IMR-90 (cell line): ENCODE measurements around the gene PLXNB1. TPM values are rescaled to one million over a fixed set of nuclear protein-coding genes. Genes with fewer than 3 reads are reported as not detected.

Experiments used
- ATAC-seq: fragments of 200-7000 bp; cut with Tn5 transposase; 2 replicates; pipeline ENCODE4 v1.9.1; 2020; ENCODE audit warnings: low read depth, mild to moderate bottlenecking, moderate library complexity
- BruUV-seq: library from RNA; stranded (reverse); fragments of 400-500 nt; replicated peaks from 2 replicates; lab custom pipeline; 2021; lab: Mats Ljungman, UMichigan
- CTCF ChIA-PET: fragments of 300-600 bp; formaldehyde crosslinking; extraction: SDS; loops from one replicate; lab custom pipeline; 2021; ENCODE audit warnings: antibody characterized with exemption; lab: Yijun Ruan, JAX
- POLR2A ChIA-PET: fragments of 300-600 bp; sonication (Branson Sonifier 250); formaldehyde crosslinking; loops from one replicate; lab custom pipeline; 2022; ENCODE audit warnings: antibody characterized with exemption; ENCODE audit not compliant: unreplicated experiment; lab: Charles Lee
- DNase-seq: peaks from one replicate; pipeline ENCODE4 v3.0.0; 2013
- H2AFZ ChIP-seq: replicated peaks from 2 replicates; pipeline ENCODE3; 2013; ENCODE audit warnings: low read length, mild to moderate bottlenecking; ENCODE audit not compliant: poor library complexity
- H2AK5ac ChIP-seq: 2 replicates; pipeline ENCODE4 v1.6.1; 2013; ENCODE audit warnings: low read depth, low read length, inconsistent platforms
- H2AK9ac ChIP-seq: replicated peaks from 2 replicates; pipeline ENCODE3; 2013; ENCODE audit warnings: mild to moderate bottlenecking, low read depth, low read length, moderate library complexity; ENCODE audit not compliant: poor library complexity
- H2BK120ac ChIP-seq: 2 replicates; pipeline ENCODE4 v1.6.1; 2013; ENCODE audit warnings: low read depth, low read length, inconsistent platforms
- H2BK15ac ChIP-seq: 3 replicates; pipeline ENCODE4 v1.6.1; 2013; ENCODE audit warnings: low read depth, low read length, inconsistent platforms
- H2BK20ac ChIP-seq: 2 replicates; pipeline ENCODE4 v1.6.1; 2013; ENCODE audit warnings: low read depth, mild to moderate bottlenecking, inconsistent platforms, low read length, moderate library complexity
- H2BK5ac ChIP-seq: 2 replicates; pipeline ENCODE4 v1.6.1; 2013; ENCODE audit warnings: mild to moderate bottlenecking, low read depth, low read length, inconsistent platforms; ENCODE audit not compliant: poor library complexity, severe bottlenecking
- H3K14ac ChIP-seq: replicated peaks from 2 replicates; pipeline ENCODE4 v1.6.1; 2013; ENCODE audit warnings: low read depth, low read length, inconsistent platforms
- H3K18ac ChIP-seq: 2 replicates; pipeline ENCODE4 v1.6.1; 2013; ENCODE audit warnings: low read depth, low read length, control low read depth
- H3K23ac ChIP-seq: 2 replicates; pipeline ENCODE4 v1.6.1; 2013; ENCODE audit warnings: low read depth, low read length, inconsistent platforms
- H3K27ac ChIP-seq: 2 replicates; pipeline ENCODE4 v1.5.1; 2013; ENCODE audit warnings: mild to moderate bottlenecking, control low read depth, low read length; ENCODE audit not compliant: insufficient read depth
- H3K27me3 ChIP-seq: 2 replicates; pipeline ENCODE4 v1.6.1; 2013; ENCODE audit warnings: low read length; ENCODE audit not compliant: control insufficient read depth, insufficient read depth
- H3K36me3 ChIP-seq: 2 replicates; pipeline ENCODE4 v1.6.1; 2013; ENCODE audit warnings: low read length, mixed read lengths; ENCODE audit not compliant: control insufficient read depth, insufficient read depth
- H3K4ac ChIP-seq: 2 replicates; pipeline ENCODE4 v1.6.1; 2013; ENCODE audit warnings: low read depth, low read length, inconsistent platforms
- H3K4me1 ChIP-seq: 2 replicates; pipeline ENCODE4 v1.6.1; 2013; ENCODE audit warnings: low read length, mixed read lengths; ENCODE audit not compliant: control insufficient read depth, insufficient read depth
- H3K4me2 ChIP-seq: 2 replicates; pipeline ENCODE4 v1.6.1; 2013; ENCODE audit warnings: low read depth, mild to moderate bottlenecking, control low read depth, low read length, moderate library complexity
- H3K4me3 ChIP-seq: 2 replicates; pipeline ENCODE4 v1.5.1; 2013; ENCODE audit warnings: low read depth, mild to moderate bottlenecking, control low read depth, low read length, moderate library complexity; ENCODE audit not compliant: insufficient read depth
- H3K56ac ChIP-seq: 2 replicates; pipeline ENCODE4 v1.6.1; 2013; ENCODE audit warnings: low read length, inconsistent platforms; ENCODE audit not compliant: insufficient read depth; ENCODE audit errors: extremely low read depth
- H3K79me1 ChIP-seq, 2 experiments: 2 replicates each; pipeline ENCODE4 v1.6.1; 2013; ENCODE audit warnings: low read length in 2 of 2, inconsistent platforms in 1 of 2, low read depth in 1 of 2
- H3K9ac ChIP-seq: 2 replicates; pipeline ENCODE4 v1.6.1; 2013; ENCODE audit warnings: low read depth, low read length, control low read depth
- H3K9me1 ChIP-seq: 2 replicates; pipeline ENCODE4 v1.6.1; 2013; ENCODE audit warnings: low read length, inconsistent platforms; ENCODE audit not compliant: insufficient read depth
- H3K9me3 ChIP-seq: 2 replicates; pipeline ENCODE4 v1.6.1; 2013; ENCODE audit warnings: low read length; ENCODE audit not compliant: control insufficient read depth, insufficient read depth
- H4K20me1 ChIP-seq: 2 replicates; pipeline ENCODE4 v1.6.1; 2013; ENCODE audit warnings: low read length, inconsistent platforms; ENCODE audit not compliant: insufficient read depth
- H4K5ac ChIP-seq: 2 replicates; pipeline ENCODE4 v1.6.1; 2013; ENCODE audit warnings: mild to moderate bottlenecking, low read depth, low read length, control low read depth
- H4K8ac ChIP-seq, 2 experiments: 2 replicates each; pipeline ENCODE4 v1.6.1; 2013; ENCODE audit warnings: low read depth in 2 of 2, low read length in 2 of 2, control low read depth in 1 of 2, inconsistent platforms in 1 of 2
- H4K91ac ChIP-seq: 2 replicates; pipeline ENCODE4 v1.6.1; 2013; ENCODE audit warnings: low read depth, low read length, inconsistent platforms; ENCODE audit not compliant: insufficient read depth
- BHLHE40 ChIP-seq: fragments of 150-350 bp; IDR thresholded peaks from 2 replicates; pipeline ENCODE4 v1.6.1; 2016; ENCODE audit warnings: mild to moderate bottlenecking, low read depth, low read length
- CEBPB ChIP-seq: IDR thresholded peaks from 2 replicates; pipeline ENCODE4 v1.6.1; 2012; ENCODE audit warnings: low read depth, low read length, improper control_type of control experiment
- CHD1 ChIP-seq: IDR thresholded peaks from 2 replicates; pipeline ENCODE4 v1.6.1; 2012; ENCODE audit warnings: low read depth, low read length, improper control_type of control experiment
- FOS ChIP-seq: fragments of 150-350 bp; IDR thresholded peaks from 2 replicates; pipeline ENCODE4 v1.6.1; 2016; ENCODE audit warnings: low read depth, low read length
- MAFK ChIP-seq: IDR thresholded peaks from 2 replicates; pipeline ENCODE4 v1.6.1; 2012; ENCODE audit warnings: low read depth, low read length, improper control_type of control experiment
- MAZ ChIP-seq: IDR thresholded peaks from 2 replicates; pipeline ENCODE4 v1.6.1; 2012; ENCODE audit warnings: low read depth, mild to moderate bottlenecking, low read length, improper control_type of control experiment, moderate library complexity, borderline replicate concordance
- MXI1 ChIP-seq: IDR thresholded peaks from 2 replicates; pipeline ENCODE4 v1.6.1; 2012; ENCODE audit warnings: low read depth, mild to moderate bottlenecking, low read length, moderate library complexity, borderline replicate concordance
- NFE2L2 ChIP-seq: fragments of 150-350 bp; IDR thresholded peaks from 2 replicates; pipeline ENCODE4 v1.6.1; 2016; ENCODE audit warnings: low read depth, mild to moderate bottlenecking, low read length
- POLR2A ChIP-seq: IDR thresholded peaks from 2 replicates; pipeline ENCODE4 v1.6.1; 2012; ENCODE audit warnings: mild to moderate bottlenecking, low read depth, low read length
- RAD21 ChIP-seq: IDR thresholded peaks from 2 replicates; pipeline ENCODE4 v1.6.1; 2012; ENCODE audit warnings: low read length, improper control_type of control experiment
- RCOR1 ChIP-seq: IDR thresholded peaks from 2 replicates; pipeline ENCODE4 v1.6.1; 2012; ENCODE audit warnings: mild to moderate bottlenecking, low read length, improper control_type of control experiment; ENCODE audit not compliant: insufficient replicate concordance
- RFX5 ChIP-seq: IDR thresholded peaks from 2 replicates; pipeline ENCODE4 v1.8.0; 2012; ENCODE audit warnings: low read depth, mild to moderate bottlenecking, low read length, moderate library complexity
- SMC3 ChIP-seq: fragments of 150-350 bp; IDR thresholded peaks from 2 replicates; pipeline ENCODE4 v1.6.1; 2016; ENCODE audit warnings: low read depth, mild to moderate bottlenecking, antibody characterized with exemption, low read length, moderate library complexity
- WGBS, 2 experiments: methylation state at CpG; one replicate each; pipeline versions ENCODE4 v1.1.5 to v1.1.7; 2013; ENCODE audit warnings: missing lambda C conversion rate in 2 of 2; ENCODE audit not compliant: insufficient read length in 1 of 2; ENCODE audit errors: extremely low coverage in 2 of 2; 5-methylcytosine and 5-hydroxymethylcytosine counted together
- dilution Hi-C: fragments of 300-500 bp; cut with HindIII; formaldehyde crosslinking; loops from one replicate; pipeline ENCODE4 v1.14.3; 2018; ENCODE audit warnings: low sequenced_read_pairs; ENCODE audit not compliant: unreplicated experiment
- in situ Hi-C: fragments of 300-500 bp; cut with MboI; formaldehyde crosslinking; loops from 3 replicates; pipeline ENCODE4 v1.14.3; 2019; ENCODE audit warnings: low sequenced_read_pairs, inconsistent platforms, mixed read lengths
- intact Hi-C: fragments of 100-400 bp; cut with micrococcal nuclease; formaldehyde crosslinking; loops from 2 replicates; pipeline ENCODE4 v1.10.0; 2022
- polyA plus RNA-seq, 3 experiments: library from polyadenylated mRNA; depleted of rRNA; stranded (reverse); fragments of >200 nt; gene quantifications; 2 replicates each; pipeline ENCODE4 v1.2.3, GENCODE V29; 2012; ENCODE audit warnings: low replicate concordance in 1 of 3
- total RNA-seq: library from RNA; depleted of rRNA; stranded (reverse); fragments of >200 nt; gene quantifications from 2 replicates; pipeline ENCODE4 v1.2.3, GENCODE V29; 2012
- TF ChIP-seq, protein P1 (sequence below): conservative IDR thresholded peaks from 2 replicates; pipeline ENCODE4 v1.5.1; 2012; ENCODE audit warnings: mild to moderate bottlenecking, low read depth, low read length, improper control_type of control experiment
- TF ChIP-seq, protein P2 (sequence below): fragments of 150-350 bp; IDR thresholded peaks from 2 replicates; pipeline ENCODE4 v1.6.1; 2016; ENCODE audit warnings: low read depth, mild to moderate bottlenecking, low read length, moderate library complexity, borderline replicate concordance
- TF ChIP-seq, protein P3 (sequence below): fragments of 150-350 bp; IDR thresholded peaks from 2 replicates; pipeline ENCODE4 v1.6.1; 2017; ENCODE audit warnings: mild to moderate bottlenecking, antibody characterized with exemption, low read length, low read depth

The PLXNB1 gene
- total and polyA plus RNA-seq, 2 of the 4 experiments (the other 2 are of a cell fraction), result 5.2 to 25.3 TPM

DNA sequence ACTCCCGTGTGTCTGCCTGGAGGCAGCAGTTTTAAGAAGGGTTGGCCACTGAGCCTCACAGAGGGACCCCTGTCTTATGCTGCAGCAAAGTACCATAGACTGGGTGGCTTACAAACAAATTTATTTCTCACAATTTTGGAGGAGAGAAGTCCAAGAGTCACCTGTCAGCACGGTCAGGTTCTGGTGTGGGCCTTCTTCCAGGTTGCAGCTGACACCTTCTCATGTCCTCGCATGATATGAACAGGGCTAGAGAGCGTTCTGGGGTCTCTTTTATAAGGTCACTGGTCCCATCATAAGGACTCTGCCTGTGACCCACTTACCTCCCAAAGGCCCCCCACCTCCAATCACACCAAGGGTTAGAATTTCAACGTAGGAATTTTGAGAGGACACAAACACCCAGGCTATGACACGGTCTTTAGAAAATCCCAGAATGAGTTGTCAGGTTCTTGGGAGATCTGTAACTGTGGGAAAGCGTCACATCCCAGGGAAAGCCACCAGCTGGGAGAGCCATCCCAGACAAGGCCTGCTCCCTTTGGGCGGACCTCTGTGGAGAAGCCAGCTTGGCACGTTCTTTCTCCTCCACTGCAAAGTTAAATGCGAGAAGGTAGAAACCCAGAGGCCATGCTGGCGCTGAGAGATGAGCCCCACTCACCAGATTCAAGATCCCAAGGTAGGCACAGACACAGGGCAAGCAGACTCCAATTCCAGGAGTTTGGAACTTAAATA, 58.1 kb downstream of the PLXNB1 start, which contains the start of gene FBXW12:
FBXW12 (plus strand) TSS at position 569 of the 726 bp plus-strand sequence. CDS start 549 bp downstream, outside the sequence.
- Histone ChIP-seq H2BK15ac (no peak within 1 kb of the TSS), H2BK20ac (no peak within 1 kb of the TSS), H3K9me3 (no peaks in the 10 kb centered on the region), H3K56ac (no peak within 1 kb of the TSS), H3K18ac (no peak within 1 kb of the TSS), H4K20me1 (no peaks in the 10 kb centered on the region), H2AK5ac (no peak within 1 kb of the TSS), H3K14ac (no peak within 1 kb of the TSS), H3K9me1 (no peaks in the 10 kb centered on the region), H3K9ac (no peak within 1 kb of the TSS), H3K4me3 (no peak within 1 kb of the TSS), H4K5ac (no peak within 1 kb of the TSS), H2AFZ (no peak within 1 kb of the TSS), H3K4me2 (no peak within 1 kb of the TSS), H2BK120ac (no peak within 1 kb of the TSS), H3K23ac (no peak within 1 kb of the TSS), H3K27me3 (peaks cover 29% of the 10 kb centered on the region), H4K91ac (no peak within 1 kb of the TSS), H3K36me3 (no peaks in the 10 kb centered on the region), H3K27ac (no peak within 1 kb of the TSS), H3K79me1 (no peaks in the 10 kb centered on the region), H4K8ac (no peak within 1 kb of the TSS), H3K4me1 (no peaks in the 10 kb centered on the region), H2AK9ac (no peak within 1 kb of the TSS), H2BK5ac (no peak within 1 kb of the TSS), H3K4ac (no peak within 1 kb of the TSS)
- WGBS, 2 experiments, result 75% methylated on average over 3 of the region's 11 CpGs; no CpG with 5 or more reads in 1 of the 2 experiments
- POLR2A ChIA-PET, result no interaction called here
- DNase-seq (no peak), ATAC-seq (no peak)
- BruUV-seq, result no TSS peak
- CTCF ChIA-PET, result no interaction called here
- TF ChIP-seq SMC3 (no peak), MAZ (no peak), NFE2L2 (no peak), FOS (no peak), RFX5 (no peak), CEBPB (no peak), MXI1 (no peak), RAD21 (no peak), BHLHE40 (no peak), POLR2A (no peak), MAFK (no peak), CHD1 (no peak), RCOR1 (no peak)
- TF ChIP-seq, protein P1, sequence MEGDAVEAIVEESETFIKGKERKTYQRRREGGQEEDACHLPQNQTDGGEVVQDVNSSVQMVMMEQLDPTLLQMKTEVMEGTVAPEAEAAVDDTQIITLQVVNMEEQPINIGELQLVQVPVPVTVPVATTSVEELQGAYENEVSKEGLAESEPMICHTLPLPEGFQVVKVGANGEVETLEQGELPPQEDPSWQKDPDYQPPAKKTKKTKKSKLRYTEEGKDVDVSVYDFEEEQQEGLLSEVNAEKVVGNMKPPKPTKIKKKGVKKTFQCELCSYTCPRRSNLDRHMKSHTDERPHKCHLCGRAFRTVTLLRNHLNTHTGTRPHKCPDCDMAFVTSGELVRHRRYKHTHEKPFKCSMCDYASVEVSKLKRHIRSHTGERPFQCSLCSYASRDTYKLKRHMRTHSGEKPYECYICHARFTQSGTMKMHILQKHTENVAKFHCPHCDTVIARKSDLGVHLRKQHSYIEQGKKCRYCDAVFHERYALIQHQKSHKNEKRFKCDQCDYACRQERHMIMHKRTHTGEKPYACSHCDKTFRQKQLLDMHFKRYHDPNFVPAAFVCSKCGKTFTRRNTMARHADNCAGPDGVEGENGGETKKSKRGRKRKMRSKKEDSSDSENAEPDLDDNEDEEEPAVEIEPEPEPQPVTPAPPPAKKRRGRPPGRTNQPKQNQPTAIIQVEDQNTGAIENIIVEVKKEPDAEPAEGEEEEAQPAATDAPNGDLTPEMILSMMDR, result no peak
- TF ChIP-seq, protein P2, sequence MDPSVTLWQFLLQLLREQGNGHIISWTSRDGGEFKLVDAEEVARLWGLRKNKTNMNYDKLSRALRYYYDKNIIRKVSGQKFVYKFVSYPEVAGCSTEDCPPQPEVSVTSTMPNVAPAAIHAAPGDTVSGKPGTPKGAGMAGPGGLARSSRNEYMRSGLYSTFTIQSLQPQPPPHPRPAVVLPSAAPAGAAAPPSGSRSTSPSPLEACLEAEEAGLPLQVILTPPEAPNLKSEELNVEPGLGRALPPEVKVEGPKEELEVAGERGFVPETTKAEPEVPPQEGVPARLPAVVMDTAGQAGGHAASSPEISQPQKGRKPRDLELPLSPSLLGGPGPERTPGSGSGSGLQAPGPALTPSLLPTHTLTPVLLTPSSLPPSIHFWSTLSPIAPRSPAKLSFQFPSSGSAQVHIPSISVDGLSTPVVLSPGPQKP, result no peak
- TF ChIP-seq, protein P3, sequence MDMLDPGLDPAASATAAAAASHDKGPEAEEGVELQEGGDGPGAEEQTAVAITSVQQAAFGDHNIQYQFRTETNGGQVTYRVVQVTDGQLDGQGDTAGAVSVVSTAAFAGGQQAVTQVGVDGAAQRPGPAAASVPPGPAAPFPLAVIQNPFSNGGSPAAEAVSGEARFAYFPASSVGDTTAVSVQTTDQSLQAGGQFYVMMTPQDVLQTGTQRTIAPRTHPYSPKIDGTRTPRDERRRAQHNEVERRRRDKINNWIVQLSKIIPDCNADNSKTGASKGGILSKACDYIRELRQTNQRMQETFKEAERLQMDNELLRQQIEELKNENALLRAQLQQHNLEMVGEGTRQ, result no peak
- dilution Hi-C loops (no loop called here), intact Hi-C loops (no loop called here), in situ Hi-C loops (no loop called here)
